Ramos (cell line): ENCODE data around the gene ARF6.
"Not testable (repeated sequence)": the region's sequence is repeated elsewhere in the genome, so short reads cannot be mapped to it uniquely, and the experiment has no call there.

Experiments used
- in situ Hi-C: fragments of 300-500 bp; cut with MboI; formaldehyde crosslinking; loops from one replicate; pipeline ENCODE4 v1.14.3; 2022; ENCODE audit warnings: low sequenced_read_pairs; ENCODE audit not compliant: unreplicated experiment

The ARF6 gene

GRCh38 chr14:49900973-49901372, 8.1 kb downstream of the ARF6 start:
- in situ Hi-C loops, result no loop called here

GRCh38 chr14:49902679-49903246, 9.9 kb downstream of the ARF6 start:
- in situ Hi-C loops, result not testable (repeated sequence)

GRCh38 chr14:49904270-49904669, 11.4 kb downstream of the ARF6 start:
- in situ Hi-C loops, result no loop called here

GRCh38 chr14:49905989-49906388, 13.1 kb downstream of the ARF6 start:
- in situ Hi-C loops, result no loop called here

GRCh38 chr14:49907186-49907585, 14.3 kb downstream of the ARF6 start:
- in situ Hi-C loops, result no loop called here

- in situ Hi-C loops, result no loop called here
Observed at GRCh38 chr14:49908433-49908782, 15.5 kb downstream of the ARF6 start.

GRCh38 chr14:49909016-49909415, 16.1 kb downstream of the ARF6 start:
- in situ Hi-C loops, result no loop called here

- in situ Hi-C loops, result no loop called here
Observed at GRCh38 chr14:49915085-49915484, 22.2 kb downstream of the ARF6 start.

- in situ Hi-C loops, result no loop called here
Observed at GRCh38 chr14:49918706-49919105, 25.8 kb downstream of the ARF6 start.

GRCh38 chr14:49919825-49920659, 27.2 kb downstream of the ARF6 start:
- in situ Hi-C loops, result no loop called here

- in situ Hi-C loops, result no loop called here
Observed at GRCh38 chr14:49920935-49921334, 28.1 kb downstream of the ARF6 start.

- in situ Hi-C loops, result no loop called here
Observed at GRCh38 chr14:49921401-49921800, 28.5 kb downstream of the ARF6 start.

- in situ Hi-C loops, result no loop called here
Observed at GRCh38 chr14:49923442-49923841, 30.6 kb downstream of the ARF6 start.

GRCh38 chr14:49923881-49924280, 31.0 kb downstream of the ARF6 start:
- in situ Hi-C loops, result no loop called here

- in situ Hi-C loops, result no loop called here
Observed at GRCh38 chr14:49924852-49925251, 32.0 kb downstream of the ARF6 start.

GRCh38 chr14:49926803-49927202, 33.9 kb downstream of the ARF6 start:
- in situ Hi-C loops, result no loop called here

- in situ Hi-C loops, result no loop called here
Observed at GRCh38 chr14:49928015-49928414, 35.1 kb downstream of the ARF6 start.

GRCh38 chr14:49930720-49931119, 37.8 kb downstream of the ARF6 start:
- in situ Hi-C loops, result no loop called here

GRCh38 chr14:49931523-49931922, 38.6 kb downstream of the ARF6 start:
- in situ Hi-C loops, result no loop called here

GRCh38 chr14:49933128-49933527, 40.2 kb downstream of the ARF6 start:
- in situ Hi-C loops, result no loop called here

- in situ Hi-C loops, result no loop called here
Observed at GRCh38 chr14:49933704-49934103, 40.8 kb downstream of the ARF6 start.

GRCh38 chr14:49934646-49935045, 41.8 kb downstream of the ARF6 start:
- in situ Hi-C loops, result no loop called here
